Natural killer cell treated with Interleukin-12 subunit alpha and Interleukin-12 subunit beta and Interleukin-15 and Interleukin-18, amount 100 ng/mL, for 72 hours (primary cell): ENCODE measurements around the gene AGPAT2. TPM values are rescaled to one million over a fixed set of nuclear protein-coding genes. Genes with fewer than 3 reads are reported as not detected.

Source experiments
- ATAC-seq, 2 donors: fragments of 150-1000 bp; cut with Tn5 transposase in 1 of 2; sonication (Bioruptor Pico), chemical (Tn5 transposase) in 1 of 2; 2 replicates each; pipeline ENCODE4 v1.10.0; 2021
- DNase-seq: peaks from one replicate; pipeline ENCODE4 v3.0.0; 2022; ENCODE audit warnings: low spot score
- H3K27ac Mint-ChIP-seq, 2 donors: 1 replicate in 1 of 2; 2 replicates in 1 of 2; pipeline ENCODE4 v1.8.0; 2022; ENCODE audit warnings: mixed read lengths in 2 of 2, mild to moderate bottlenecking in 1 of 2, moderate library complexity in 1 of 2
- H3K27me3 Mint-ChIP-seq, 2 donors: 1 replicate in 1 of 2; 2 replicates in 1 of 2; pipeline ENCODE4 v1.8.0; 2022; ENCODE audit warnings: mixed read lengths in 2 of 2
- H3K36me3 Mint-ChIP-seq: one replicate; pipeline ENCODE4 v1.8.0; 2022; ENCODE audit warnings: mixed read lengths
- H3K4me1 Mint-ChIP-seq, 2 donors: 1 replicate in 1 of 2; 2 replicates in 1 of 2; pipeline ENCODE4 v1.8.0; 2022; ENCODE audit warnings: low read depth in 2 of 2, mixed read lengths in 2 of 2, mild to moderate bottlenecking in 1 of 2
- H3K4me3 Mint-ChIP-seq: one replicate; pipeline ENCODE4 v1.8.0; 2022; ENCODE audit warnings: mixed read lengths
- H3K9me3 Mint-ChIP-seq: 2 replicates; pipeline ENCODE4 v1.8.0; 2022; ENCODE audit warnings: mixed read lengths
- total RNA-seq, 2 donors: library from RNA; stranded (reverse); gene quantifications; one replicate each; pipeline ENCODE4 v1.2.3, GENCODE V29; 2022

The AGPAT2 gene
- total RNA-seq, 2 donors from 2014 or later, result 6.1 to 8.9 TPM

DNA sequence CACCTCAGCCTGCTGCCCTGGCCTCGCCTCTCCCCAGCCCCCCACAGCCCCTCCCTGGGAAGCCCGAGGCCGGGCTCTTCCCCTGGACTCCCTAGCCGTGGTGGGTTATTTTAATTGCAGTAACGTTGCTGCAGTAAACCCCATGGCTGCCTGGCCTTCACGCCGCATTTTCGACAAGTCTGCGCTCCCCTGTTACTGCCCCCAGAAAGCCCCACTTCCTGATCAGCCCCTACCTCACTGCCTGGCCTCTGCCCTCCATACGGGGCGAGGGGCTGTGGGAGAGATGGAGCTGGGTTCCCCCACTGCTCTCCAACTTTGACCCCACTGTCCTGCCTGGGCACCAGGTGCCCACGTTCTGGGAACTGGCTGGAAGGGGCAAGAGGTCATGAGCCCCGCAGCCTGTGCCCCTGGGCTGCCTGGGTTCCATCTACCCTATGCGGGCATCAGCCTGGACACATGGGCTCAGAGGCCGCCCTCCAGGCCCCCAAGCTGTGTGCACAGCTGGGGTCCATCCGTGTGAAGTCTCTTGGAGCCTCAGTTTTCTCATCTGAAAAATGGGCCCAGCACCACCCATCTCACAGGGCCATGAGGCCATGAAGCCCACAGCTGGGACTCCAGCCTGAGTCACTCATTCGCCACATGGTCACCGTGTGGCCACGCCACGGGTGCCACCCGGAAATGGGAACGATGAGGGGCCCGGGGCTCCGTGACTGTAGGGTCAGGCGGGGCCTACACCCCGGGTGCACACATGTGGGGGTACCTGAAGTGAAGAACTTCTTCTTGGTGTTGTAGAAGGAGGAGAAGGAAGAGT, 13.1 kb downstream of the AGPAT2 start:
- Mint-ChIP-seq H3K27ac (no peak overlapping the region), H3K4me3 (no peak overlapping the region), H3K27me3 (no peaks in the 10 kb centered on the region), H3K4me1 (peaks cover 0 to 2% of the 10 kb centered on the region in 2 donors), H3K36me3 (no peaks in the 10 kb centered on the region), H3K9me3 (no peaks in the 10 kb centered on the region)
- ATAC-seq (no peak), DNase-seq (no peak)

DNA sequence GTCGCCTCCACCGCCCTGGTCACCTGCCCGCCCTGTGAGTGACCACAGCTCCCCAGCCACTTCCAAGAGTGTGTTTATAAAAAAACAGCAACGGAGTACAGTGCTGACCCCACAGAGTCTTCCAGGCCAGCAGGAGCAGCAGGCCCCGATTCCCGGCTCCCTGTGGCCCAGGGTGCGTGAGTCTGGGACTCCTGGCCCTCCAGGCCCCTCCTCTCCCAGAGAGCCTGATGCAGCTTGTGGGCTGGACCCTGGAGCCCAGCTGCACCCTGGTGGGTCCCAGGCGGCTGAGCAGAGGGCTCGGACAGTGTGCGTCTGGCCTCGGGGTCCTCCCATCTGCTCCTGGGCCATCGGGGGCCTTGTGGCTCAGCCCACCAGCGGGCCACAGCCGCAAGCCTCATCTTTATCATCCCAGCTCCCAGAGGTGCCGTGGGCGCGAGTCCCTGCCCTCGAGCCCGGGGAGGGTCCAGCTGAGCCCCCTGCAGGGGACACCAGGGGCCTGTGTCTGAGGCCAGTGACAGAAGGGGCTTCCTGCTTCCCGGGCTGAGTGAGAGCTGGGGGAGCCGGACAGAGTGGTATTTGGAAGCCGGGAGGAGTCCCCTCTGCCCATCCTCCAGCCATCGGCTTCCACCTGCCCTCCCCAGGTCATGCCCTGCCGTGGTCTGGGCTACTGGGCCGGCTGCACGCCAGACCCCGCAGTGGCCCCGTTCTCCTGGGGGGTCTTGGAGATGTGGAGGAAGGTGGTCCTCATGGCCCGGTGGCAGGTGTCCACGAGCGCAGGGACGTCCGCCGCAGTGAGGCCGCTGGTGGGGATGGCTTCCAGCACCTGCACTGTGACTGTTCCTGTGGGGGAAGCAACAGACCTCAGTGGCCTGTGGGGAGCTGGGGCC, 13.9 kb downstream of the AGPAT2 start:
- no peaks in the 10 kb centered on the region for H3K36me3 Mint-ChIP-seq
- DNase-seq (no peak), ATAC-seq (no peak)
- no peak overlapping the region for H3K27ac Mint-ChIP-seq
- no peak overlapping the region for H3K4me3 Mint-ChIP-seq
- no peaks in the 10 kb centered on the region for H3K9me3 Mint-ChIP-seq
- H3K4me1 Mint-ChIP-seq, result peaks cover 0 to 2% of the 10 kb centered on the region in 2 donors
- no peaks in the 10 kb centered on the region for H3K27me3 Mint-ChIP-seq

DNA sequence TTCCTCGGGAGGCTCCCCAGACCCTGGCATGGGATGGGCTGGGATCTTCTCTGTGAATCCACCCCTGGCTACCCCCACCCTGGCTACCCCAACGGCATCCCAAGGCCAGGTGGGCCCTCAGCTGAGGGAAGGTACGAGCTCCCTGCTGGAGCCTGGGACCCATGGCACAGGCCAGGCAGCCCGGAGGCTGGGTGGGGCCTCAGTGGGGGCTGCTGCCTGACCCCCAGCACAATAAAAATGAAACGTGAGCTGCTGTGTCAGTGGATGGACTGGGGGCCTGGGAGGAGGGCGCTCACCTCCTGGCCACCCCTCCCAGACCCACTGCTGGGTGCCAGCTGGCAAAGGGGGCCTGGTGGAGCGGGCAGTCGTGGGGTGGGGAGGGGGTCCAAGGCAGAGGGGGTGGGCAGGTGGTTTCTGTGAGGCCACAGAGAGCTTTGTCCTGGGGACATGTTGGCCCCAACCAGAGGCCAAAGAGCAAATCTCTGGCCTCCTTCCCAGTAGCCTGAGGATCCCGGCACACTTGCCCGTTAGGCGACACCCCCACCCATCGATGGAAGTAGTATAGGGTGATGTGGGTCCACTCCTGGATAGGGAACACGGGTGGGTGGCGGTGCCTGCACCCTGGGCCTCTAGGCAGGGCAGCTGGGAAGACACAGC, 14.7 kb downstream of the AGPAT2 start:
- Mint-ChIP-seq H3K27ac (no peak overlapping the region), H3K27me3 (no peaks in the 10 kb centered on the region), H3K4me3 (no peak overlapping the region), H3K4me1 (peaks cover 0 to 2% of the 10 kb centered on the region in 2 donors), H3K36me3 (no peaks in the 10 kb centered on the region), H3K9me3 (no peaks in the 10 kb centered on the region)
- DNase-seq (no peak), ATAC-seq (no peak)

DNA sequence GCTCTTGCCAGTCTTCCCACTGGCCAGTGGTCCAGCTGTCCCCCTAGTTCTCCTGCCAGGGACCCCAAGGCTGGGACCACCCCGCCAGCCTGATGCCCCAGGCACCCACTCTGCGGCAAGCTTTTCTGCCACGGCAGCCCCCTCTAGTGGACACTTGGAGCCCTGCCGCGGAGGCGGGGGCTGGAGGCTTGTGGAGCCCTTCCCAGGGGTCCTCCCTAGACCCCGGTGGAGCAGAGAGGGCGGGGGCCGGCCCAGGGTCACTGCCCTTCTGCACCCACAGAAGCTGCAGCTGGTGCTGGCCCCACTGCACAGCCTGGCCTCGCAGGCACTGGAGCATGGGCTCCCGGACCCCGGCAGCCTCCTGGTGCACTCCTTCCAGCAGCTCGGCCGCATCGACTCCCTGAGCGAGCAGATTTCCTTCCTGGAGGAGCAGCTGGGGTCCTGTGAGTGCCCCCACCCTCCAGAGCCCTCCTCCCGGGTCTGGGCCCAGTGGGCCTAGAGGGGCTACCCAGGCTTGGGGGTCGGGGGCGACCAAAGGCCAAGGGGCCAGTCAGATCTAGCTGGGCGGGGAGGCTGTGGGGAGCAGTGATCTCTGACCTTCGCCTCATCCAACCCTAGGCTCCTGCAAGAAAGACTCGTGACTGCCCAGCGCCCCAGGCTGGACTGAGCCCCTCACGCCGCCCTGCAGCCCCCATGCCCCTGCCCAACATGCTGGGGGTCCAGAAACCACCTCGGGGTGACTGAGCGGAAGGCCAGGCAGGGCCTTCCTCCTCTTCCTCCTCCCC, 15.4 kb downstream of the AGPAT2 start:
- DNase-seq, result no peak
- Mint-ChIP-seq H3K4me3 (no peak overlapping the region), H3K4me1 (peaks cover 0 to 2% of the 10 kb centered on the region in 2 donors), H3K27me3 (no peaks in the 10 kb centered on the region), H3K9me3 (no peaks in the 10 kb centered on the region), H3K36me3 (no peaks in the 10 kb centered on the region), H3K27ac (no peak overlapping the region)
- ATAC-seq, result peak in 1 of 2 donors; percentile 2

DNA sequence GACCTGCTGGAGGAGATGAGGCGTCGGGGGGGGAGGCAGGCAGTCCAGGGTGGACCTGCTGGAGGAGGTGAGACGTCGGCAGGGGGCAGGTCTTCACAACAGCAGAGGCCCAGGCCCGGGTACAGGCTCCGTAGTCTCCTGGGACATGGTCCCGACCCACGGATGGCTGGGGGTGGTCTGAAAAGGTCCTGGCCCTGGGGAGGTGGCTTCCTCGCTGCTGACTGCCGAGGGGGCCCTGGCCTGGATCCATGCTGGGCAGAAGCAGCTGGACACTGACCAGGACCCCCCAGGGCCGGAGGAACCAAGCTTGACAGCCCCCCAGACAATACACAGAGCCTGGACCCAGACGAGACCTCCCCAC, 16.0 kb downstream of the AGPAT2 start:
- H3K4me3 Mint-ChIP-seq, result no peak overlapping the region
- no peaks in the 10 kb centered on the region for H3K9me3 Mint-ChIP-seq
- H3K27ac Mint-ChIP-seq, result no peak overlapping the region
- no peak for DNase-seq
- H3K36me3 Mint-ChIP-seq, result no peaks in the 10 kb centered on the region
- ATAC-seq, result no peak
- no peaks in the 10 kb centered on the region for H3K27me3 Mint-ChIP-seq
- peaks cover 0 to 2% of the 10 kb centered on the region in 2 donors for H3K4me1 Mint-ChIP-seq

DNA sequence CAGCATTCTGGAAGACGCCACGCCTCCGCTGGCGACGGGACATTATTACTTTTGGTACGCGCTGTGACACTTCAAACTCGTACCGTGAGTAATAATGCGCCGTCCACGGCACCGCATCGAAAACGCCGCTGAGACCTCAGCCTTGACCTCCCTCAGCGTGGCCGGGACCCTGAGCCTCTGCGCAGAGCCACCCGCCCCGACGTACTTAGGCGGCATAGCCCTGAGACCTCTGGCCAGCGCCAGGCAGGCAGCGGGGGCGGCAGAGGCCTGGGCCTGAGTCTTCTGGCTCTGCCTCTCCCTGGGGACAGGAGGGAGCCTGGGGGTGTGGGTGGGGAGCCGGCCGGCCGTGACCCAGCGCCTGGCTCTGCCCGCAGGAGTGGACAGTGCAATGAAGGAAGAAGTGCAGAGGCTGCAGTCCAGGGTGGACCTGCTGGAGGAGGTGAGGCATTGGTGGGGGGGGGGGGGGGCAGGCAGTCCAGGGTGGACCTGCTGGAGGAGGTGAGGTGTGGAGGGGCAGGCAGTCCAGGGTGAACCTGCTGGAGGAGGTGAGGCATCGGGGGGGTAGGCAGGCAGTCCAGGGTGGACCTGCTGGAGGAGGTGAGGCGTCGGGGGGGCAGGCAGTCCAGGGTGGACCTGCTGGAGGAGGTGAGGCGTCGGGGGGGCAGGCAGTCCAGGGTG, 16.5 kb downstream of the AGPAT2 start:
- DNase-seq, result no peak
- Mint-ChIP-seq H3K4me1 (peaks cover 0 to 2% of the 10 kb centered on the region in 2 donors), H3K36me3 (no peaks in the 10 kb centered on the region), H3K4me3 (no peak overlapping the region), H3K27ac (no peak overlapping the region), H3K9me3 (no peaks in the 10 kb centered on the region), H3K27me3 (no peaks in the 10 kb centered on the region)
- ATAC-seq, result no peak

DNA sequence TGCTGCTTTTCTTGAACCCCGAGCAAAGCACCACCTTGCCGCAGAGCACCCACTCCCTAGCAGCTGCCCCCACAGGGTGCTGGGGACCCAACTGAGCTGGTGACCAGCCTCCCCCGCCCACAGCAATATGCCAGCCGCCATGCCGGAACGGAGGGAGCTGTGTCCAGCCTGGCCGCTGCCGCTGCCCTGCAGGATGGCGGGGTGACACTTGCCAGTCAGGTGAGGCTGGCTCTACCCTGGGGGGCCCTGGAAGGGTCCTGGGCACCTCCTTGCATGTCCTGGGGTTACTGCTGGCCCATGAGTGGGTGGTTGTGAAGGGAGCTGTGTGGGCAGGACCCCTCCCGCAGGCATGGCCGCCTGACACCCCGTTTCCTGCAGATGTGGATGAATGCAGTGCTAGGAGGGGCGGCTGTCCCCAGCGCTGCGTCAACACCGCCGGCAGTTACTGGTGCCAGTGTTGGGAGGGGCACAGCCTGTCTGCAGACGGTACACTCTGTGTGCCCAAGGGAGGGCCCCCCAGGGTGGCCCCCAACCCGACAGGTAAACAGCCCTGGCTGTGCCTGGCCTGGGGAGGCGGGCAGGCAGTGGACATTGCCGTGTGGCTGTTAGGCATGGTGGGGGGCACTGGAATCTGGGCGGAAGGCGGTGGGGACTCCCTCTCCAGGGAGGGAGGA, 17.3 kb downstream of the AGPAT2 start:
- H3K27me3 Mint-ChIP-seq, result peaks cover 0 to 3% of the 10 kb centered on the region in 2 donors
- no peak for ATAC-seq

DNA sequence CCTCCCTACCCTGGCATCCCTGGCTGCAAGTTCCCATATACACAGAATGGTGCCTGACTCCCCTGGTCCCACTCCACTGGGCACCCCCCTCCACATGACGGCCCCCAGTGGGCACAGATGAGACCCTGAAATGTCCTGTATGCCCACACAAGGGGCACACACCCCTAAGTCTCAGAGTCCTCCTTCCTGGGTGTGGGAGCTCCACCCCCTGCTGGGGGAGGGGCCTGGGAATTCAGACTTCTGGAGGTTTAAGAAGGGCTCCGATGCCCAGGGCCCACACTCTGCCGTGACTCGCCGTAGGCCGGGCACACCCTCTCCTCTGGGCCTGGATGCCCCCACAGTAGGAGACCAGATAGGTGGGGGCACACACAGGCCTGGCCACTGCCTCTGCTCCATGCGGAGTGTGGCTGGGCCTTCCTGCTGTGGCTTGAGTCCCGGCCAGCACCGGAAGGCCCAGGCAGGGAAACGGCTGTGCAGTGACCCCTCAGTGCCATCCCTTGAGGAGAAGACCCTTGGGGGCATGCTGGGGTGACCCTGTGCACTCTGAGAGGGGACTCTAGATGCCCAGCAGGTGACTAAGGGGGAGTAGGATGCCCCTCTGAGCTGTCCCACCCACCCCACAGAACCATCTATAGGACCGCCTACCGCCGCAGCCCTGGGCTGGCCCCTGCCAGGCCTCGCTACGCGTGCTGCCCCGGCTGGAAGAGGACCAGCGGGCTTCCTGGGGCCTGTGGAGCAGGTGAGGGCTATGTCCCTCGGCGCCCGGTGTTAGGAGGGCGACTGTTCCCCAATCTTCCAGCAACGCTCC, 18.1 kb downstream of the AGPAT2 start:
- H3K9me3 Mint-ChIP-seq, result no peaks in the 10 kb centered on the region
- peaks cover 0 to 6% of the 10 kb centered on the region in 2 donors for H3K27me3 Mint-ChIP-seq
- no peak overlapping the region for H3K27ac Mint-ChIP-seq
- H3K4me1 Mint-ChIP-seq, result peaks cover 0 to 2% of the 10 kb centered on the region in 2 donors
- ATAC-seq (no peak), DNase-seq (no peak)
- H3K36me3 Mint-ChIP-seq, result no peaks in the 10 kb centered on the region
- H3K4me3 Mint-ChIP-seq, result no peak overlapping the region

More for the DNA sequence above, 17.3 kb downstream of the AGPAT2 start:
- Mint-ChIP-seq H3K36me3 (no peaks in the 10 kb centered on the region), H3K27ac (no peak overlapping the region), H3K4me3 (no peak overlapping the region), H3K9me3 (no peaks in the 10 kb centered on the region), H3K4me1 (peaks cover 0 to 2% of the 10 kb centered on the region in 2 donors)
- DNase-seq, result no peak

DNA sequence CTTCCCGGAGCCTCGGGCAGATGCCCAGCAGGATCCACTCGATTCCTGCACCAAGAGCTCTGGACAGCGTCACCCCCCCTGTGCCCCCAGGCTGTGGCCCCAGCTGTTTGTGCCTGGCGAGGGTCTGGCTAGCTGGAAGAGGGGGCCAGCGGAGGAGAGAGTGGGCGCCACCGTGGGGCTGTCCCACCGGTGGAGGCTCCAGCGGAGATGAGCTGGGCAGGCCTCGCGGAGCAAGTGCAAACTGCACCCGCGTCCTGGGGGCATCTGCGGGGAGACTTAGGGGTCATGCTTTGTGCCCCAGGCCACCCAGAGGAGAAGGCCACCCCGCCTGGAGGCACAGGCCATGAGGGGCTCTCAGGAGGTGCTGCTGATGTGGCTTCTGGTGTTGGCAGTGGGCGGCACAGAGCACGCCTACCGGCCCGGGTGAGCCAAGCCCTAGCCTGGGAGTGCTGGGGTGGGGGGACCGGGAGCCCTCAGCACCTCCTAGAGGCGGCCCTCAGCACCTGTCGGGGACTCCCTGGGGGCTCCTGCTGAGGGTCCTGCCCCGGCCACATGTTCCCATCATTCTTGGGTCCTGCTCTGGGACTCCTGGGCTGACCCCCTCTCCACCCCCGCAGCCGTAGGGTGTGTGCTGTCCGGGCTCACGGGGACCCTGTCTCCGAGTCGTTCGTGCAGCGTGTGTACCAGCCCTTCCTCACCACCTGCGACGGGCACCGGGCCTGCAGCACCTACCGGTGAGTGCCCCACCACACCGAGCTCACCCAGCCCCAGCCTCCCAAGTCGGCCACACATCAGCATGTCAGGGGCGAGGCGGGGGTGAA, 19.1 kb downstream of the AGPAT2 start:
- no peaks in the 10 kb centered on the region for H3K9me3 Mint-ChIP-seq
- no peak for ATAC-seq

DNA sequence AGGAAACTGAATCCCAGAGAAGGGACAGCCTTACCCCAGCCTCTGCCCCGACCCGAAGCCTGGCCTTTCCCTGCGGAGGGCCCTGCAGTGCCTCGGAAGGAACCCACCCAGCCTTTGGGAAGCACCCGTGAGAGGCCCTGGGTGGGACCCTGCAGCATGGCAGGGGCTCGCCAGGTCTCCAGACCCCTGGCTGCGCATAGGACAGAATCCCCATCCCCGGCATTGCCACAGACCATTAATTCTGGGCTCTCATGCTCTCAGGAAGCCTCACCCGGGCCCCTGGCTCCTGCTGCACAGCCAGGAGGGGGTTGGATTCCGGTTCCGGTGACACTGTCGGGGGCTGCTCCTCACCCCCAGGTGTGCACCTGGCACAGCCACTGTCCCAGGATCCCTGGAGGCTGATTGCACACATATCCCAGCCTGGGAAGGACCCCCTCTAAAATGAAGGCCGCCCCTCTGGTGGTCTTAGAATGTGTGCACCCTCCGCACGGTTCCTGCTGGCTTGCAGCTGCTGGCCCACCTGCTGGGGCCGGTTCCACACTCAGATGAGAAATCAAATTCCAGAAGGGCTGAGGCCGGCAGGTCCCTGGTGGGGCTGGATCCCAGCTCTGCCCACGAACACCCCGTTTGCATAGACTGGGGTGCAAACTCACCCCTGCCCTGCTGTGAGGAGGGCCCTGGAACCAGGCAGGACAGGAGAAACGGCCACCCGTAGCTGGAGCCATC, 19.9 kb downstream of the AGPAT2 start:
- ATAC-seq (no peak), DNase-seq (no peak)
- no peak overlapping the region for H3K4me3 Mint-ChIP-seq
- H3K27me3 Mint-ChIP-seq, result peaks cover 0 to 6% of the 10 kb centered on the region in 2 donors
- no peaks in the 10 kb centered on the region for H3K36me3 Mint-ChIP-seq
- H3K4me1 Mint-ChIP-seq, result peaks cover 0 to 2% of the 10 kb centered on the region in 2 donors
- no peaks in the 10 kb centered on the region for H3K9me3 Mint-ChIP-seq
- no peak overlapping the region for H3K27ac Mint-ChIP-seq

More for the DNA sequence above, 19.1 kb downstream of the AGPAT2 start:
- H3K4me3 Mint-ChIP-seq, result no peak overlapping the region
- H3K4me1 Mint-ChIP-seq, result peaks cover 0 to 2% of the 10 kb centered on the region in 2 donors
- no peaks in the 10 kb centered on the region for H3K36me3 Mint-ChIP-seq
- no peak for DNase-seq
- H3K27me3 Mint-ChIP-seq, result peaks cover 0 to 6% of the 10 kb centered on the region in 2 donors
- no peak overlapping the region for H3K27ac Mint-ChIP-seq
